NT2/D1 (cell line): ENCODE data around the gene CDC42EP3.

Source experiments
- DNase-seq: peaks from one replicate; pipeline ENCODE4 v3.0.0-alpha.2; 2011; ENCODE audit warnings: low read depth, low spot score
- H3K27me3 ChIP-seq: 2 replicates; pipeline ENCODE4 v1.6.0; 2011; ENCODE audit warnings: mild to moderate bottlenecking; ENCODE audit not compliant: insufficient read length, insufficient read depth
- H3K36me3 ChIP-seq: 2 replicates; pipeline ENCODE4 v1.6.1; 2011; ENCODE audit warnings: mild to moderate bottlenecking, low read length, mixed read lengths; ENCODE audit not compliant: insufficient read depth, insufficient read length
- H3K4me1 ChIP-seq: 2 replicates; pipeline ENCODE4 v1.5.1; 2011; ENCODE audit not compliant: insufficient read depth, insufficient read length
- H3K4me3 ChIP-seq: 2 replicates; pipeline ENCODE4 v1.5.1; 2011; ENCODE audit warnings: low read depth; ENCODE audit not compliant: insufficient read length
- H3K9ac ChIP-seq: 2 replicates; pipeline ENCODE4 v1.6.0; 2011; ENCODE audit warnings: low read depth; ENCODE audit not compliant: insufficient read length
- H3K9me3 ChIP-seq: 2 replicates; pipeline ENCODE4 v1.5.1; 2011; ENCODE audit warnings: mild to moderate bottlenecking, low read length; ENCODE audit not compliant: insufficient read depth
- SUZ12 ChIP-seq: IDR thresholded peaks from 2 replicates; pipeline ENCODE4 v1.6.1; 2011; ENCODE audit not compliant: insufficient read length, insufficient read depth; ENCODE audit errors: extremely low read depth
- YY1 ChIP-seq: IDR thresholded peaks from 2 replicates; pipeline ENCODE4 v1.6.1; 2011; ENCODE audit not compliant: insufficient read length, insufficient read depth
- ZNF274 ChIP-seq: IDR thresholded peaks from 2 replicates; pipeline ENCODE4 v1.6.1; 2011; ENCODE audit warnings: mild to moderate bottlenecking, low read depth, low read length

Gene CDC42EP3

GRCh38 chr2:37650548-37651093 is 20.8 kb downstream of the CDC42EP3 start:
- no peak for TF ChIP-seq SUZ12
- TF ChIP-seq ZNF274, result no peak
- TF ChIP-seq YY1, result no peak
- Histone ChIP-seq H3K9ac (no peak overlapping the region), H3K9me3 (peaks cover 9% of the 10 kb centered on the region; the same call in 1 of the 2 replicates), H3K4me3 (no peak overlapping the region), H3K36me3 (peaks cover 47% of the 10 kb centered on the region), H3K4me1 (peaks cover 4% of the 10 kb centered on the region), H3K27me3 (no peaks in the 10 kb centered on the region)
- DNase-seq, result no peak

- TF ChIP-seq SUZ12, result no peak
- no peak for TF ChIP-seq YY1
- TF ChIP-seq ZNF274, result no peak
Observed at GRCh38 chr2:37649518-37649917, 21.9 kb downstream of the CDC42EP3 start.

GRCh38 chr2:37648331-37649011 is 23.0 kb downstream of the CDC42EP3 start:
- Histone ChIP-seq H3K9me3 (peaks cover 9% of the 10 kb centered on the region; the same call in 1 of the 2 replicates), H3K36me3 (peaks cover 59% of the 10 kb centered on the region), H3K4me3 (no peak overlapping the region), H3K4me1 (no peaks in the 10 kb centered on the region), H3K27me3 (no peaks in the 10 kb centered on the region), H3K9ac (no peak overlapping the region)
- TF ChIP-seq SUZ12 (no peak), YY1 (no peak), ZNF274 (no peak)
- no peak for DNase-seq

More at GRCh38 chr2:37649518-37649917, 21.9 kb downstream of the CDC42EP3 start:
- Histone ChIP-seq H3K9me3 (peaks cover 9% of the 10 kb centered on the region; the same call in 1 of the 2 replicates), H3K36me3 (peaks cover 55% of the 10 kb centered on the region), H3K4me1 (peaks cover 4% of the 10 kb centered on the region), H3K9ac (no peak overlapping the region), H3K4me3 (no peak overlapping the region), H3K27me3 (no peaks in the 10 kb centered on the region)
- no peak for DNase-seq

GRCh38 chr2:37647971-37648330 is 23.5 kb downstream of the CDC42EP3 start:
- no peak overlapping the region for H3K9ac ChIP-seq

GRCh38 chr2:37645836-37646235 is 25.6 kb downstream of the CDC42EP3 start:
- Histone ChIP-seq H3K4me1 (no peaks in the 10 kb centered on the region), H3K27me3 (no peaks in the 10 kb centered on the region), H3K9ac (no peak overlapping the region), H3K9me3 (peaks cover 9% of the 10 kb centered on the region; the same call in 1 of the 2 replicates), H3K36me3 (peaks cover 69% of the 10 kb centered on the region), H3K4me3 (no peak overlapping the region)
- TF ChIP-seq ZNF274 (no peak), YY1 (no peak), SUZ12 (no peak)
- DNase-seq, result no peak

More at GRCh38 chr2:37647971-37648330, 23.5 kb downstream of the CDC42EP3 start:
- Histone ChIP-seq H3K4me1 (no peaks in the 10 kb centered on the region), H3K36me3 (peaks cover 64% of the 10 kb centered on the region), H3K9me3 (peaks cover 9% of the 10 kb centered on the region; the same call in 1 of the 2 replicates), H3K27me3 (no peaks in the 10 kb centered on the region), H3K4me3 (no peak overlapping the region)
- no peak for DNase-seq
- TF ChIP-seq ZNF274 (no peak), YY1 (no peak), SUZ12 (no peak)

- Histone ChIP-seq H3K4me3 (no peak overlapping the region), H3K36me3 (peaks cover 65% of the 10 kb centered on the region)
Observed at GRCh38 chr2:37645362-37645761, 26.1 kb downstream of the CDC42EP3 start.

GRCh38 chr2:37644191-37644590 is 27.3 kb downstream of the CDC42EP3 start:
- TF ChIP-seq ZNF274 (no peak), SUZ12 (no peak), YY1 (no peak)

More at GRCh38 chr2:37645362-37645761, 26.1 kb downstream of the CDC42EP3 start:
- Histone ChIP-seq H3K4me1 (no peaks in the 10 kb centered on the region), H3K27me3 (no peaks in the 10 kb centered on the region), H3K9ac (no peak overlapping the region), H3K9me3 (peaks cover 9% of the 10 kb centered on the region; the same call in 1 of the 2 replicates)
- no peak for DNase-seq
- TF ChIP-seq SUZ12 (no peak), YY1 (no peak), ZNF274 (no peak)

More at GRCh38 chr2:37644191-37644590, 27.3 kb downstream of the CDC42EP3 start:
- H3K36me3 ChIP-seq, result peaks cover 58% of the 10 kb centered on the region
- H3K27me3 ChIP-seq, result no peaks in the 10 kb centered on the region
- H3K9ac ChIP-seq, result no peak overlapping the region
- DNase-seq, result no peak
- H3K9me3 ChIP-seq, result peaks cover 9% of the 10 kb centered on the region; the same call in 1 of the 2 replicates
- no peak overlapping the region for H3K4me3 ChIP-seq
- no peaks in the 10 kb centered on the region for H3K4me1 ChIP-seq
